ENCODE results near the gene BACE2. TPM values are rescaled to one million over a fixed set of nuclear protein-coding genes. Genes with fewer than 3 reads are reported as not detected.
"Not testable (repeated sequence)": the region's sequence is repeated elsewhere in the genome, so short reads cannot be mapped to it uniquely, and the experiment has no call there.

Gene BACE2
- total and polyA plus RNA-seq, 2 donors (not counting 1 experiment from before 2014, with no cell fraction given) = 19.5 to 31.5 TPM

GRCh38 chr21:41187537-41188025 lies 19.6 kb downstream of the BACE2 start:
- no peaks in the 10 kb centered on the region for H3K36me3 ChIP-seq (ENCODE audit: control insufficient read depth, insufficient read depth, low read length)
- no peak overlapping the region for H3K27ac ChIP-seq (ENCODE audit: insufficient read depth, low read length)
- no peaks in the 10 kb centered on the region for H3K4me1 ChIP-seq (ENCODE audit: control insufficient read depth, extremely low read depth, insufficient read depth, low read length)
- no peaks in the 10 kb centered on the region for H3K9me3 ChIP-seq (ENCODE audit: control insufficient read depth, insufficient read depth, low read depth, low read length)
- H4K20me1 ChIP-seq (ENCODE audit: control insufficient read depth, extremely low read depth, insufficient read depth, low read length) = no peaks in the 10 kb centered on the region
- TF ChIP-seq CTCF (conservative IDR thresholded peaks at IDR 0.05 in 1 of 2, IDR thresholded peaks at IDR 0.05 in 1 of 2; ENCODE audit: low read depth in 1 of 2, low read length in 2 of 2) (no peak), EZH2 (IDR thresholded peaks at IDR 0.05; ENCODE audit: low read length, missing control alignments) (no peak)
- H3K4me2 ChIP-seq (ENCODE audit: extremely low read depth, insufficient read depth, low read length) = no peak overlapping the region
- H3K4me3 ChIP-seq (replicated peaks in 1 of 4; ENCODE audit: control extremely low read depth in 1 of 4, insufficient read depth in 1 of 4, low read depth in 3 of 4, low read length in 4 of 4) = no peak overlapping the region
- DNase-seq (ENCODE audit: low read depth in 2 of 2) = peak in 1 of 2 donors; percentile 37
- H3K79me2 ChIP-seq (ENCODE audit: control insufficient read depth, insufficient read depth, low read length) = no peaks in the 10 kb centered on the region
- H3K9ac ChIP-seq (ENCODE audit: insufficient read depth, low read length) = no peak overlapping the region
- H2AFZ ChIP-seq (ENCODE audit: low read length) = no peak overlapping the region
- no peaks in the 10 kb centered on the region for H3K27me3 ChIP-seq (ENCODE audit: control insufficient read depth, insufficient read depth, low read length)

GRCh38 chr21:41188486-41189149 lies 20.7 kb downstream of the BACE2 start:
- no peaks in the 10 kb centered on the region for H4K20me1 ChIP-seq (ENCODE audit: control insufficient read depth, extremely low read depth, insufficient read depth, low read length)
- no peaks in the 10 kb centered on the region for H3K9me3 ChIP-seq (ENCODE audit: control insufficient read depth, insufficient read depth, low read depth, low read length)
- no peaks in the 10 kb centered on the region for H3K27me3 ChIP-seq (ENCODE audit: control insufficient read depth, insufficient read depth, low read length)
- no peak overlapping the region for H3K4me2 ChIP-seq (ENCODE audit: extremely low read depth, insufficient read depth, low read length)
- H3K36me3 ChIP-seq (ENCODE audit: control insufficient read depth, insufficient read depth, low read length) = no peaks in the 10 kb centered on the region
- no peak overlapping the region for H2AFZ ChIP-seq (ENCODE audit: low read length)
- H3K79me2 ChIP-seq (ENCODE audit: control insufficient read depth, insufficient read depth, low read length) = no peaks in the 10 kb centered on the region
- no peaks in the 10 kb centered on the region for H3K4me1 ChIP-seq (ENCODE audit: control insufficient read depth, extremely low read depth, insufficient read depth, low read length)
- no peak for DNase-seq (ENCODE audit: low read depth in 2 of 2)
- no peak overlapping the region for H3K4me3 ChIP-seq (replicated peaks in 1 of 4; ENCODE audit: control extremely low read depth in 1 of 4, insufficient read depth in 1 of 4, low read depth in 3 of 4, low read length in 4 of 4)
- no peak overlapping the region for H3K27ac ChIP-seq (ENCODE audit: insufficient read depth, low read length)
- TF ChIP-seq CTCF (conservative IDR thresholded peaks at IDR 0.05 in 1 of 2, IDR thresholded peaks at IDR 0.05 in 1 of 2; ENCODE audit: low read depth in 1 of 2, low read length in 2 of 2) = no peak
- H3K9ac ChIP-seq (ENCODE audit: insufficient read depth, low read length) = no peak overlapping the region

- Histone ChIP-seq H2AFZ (ENCODE audit: low read length) (no peak overlapping the region), H3K4me1 (ENCODE audit: control insufficient read depth, extremely low read depth, insufficient read depth, low read length) (no peaks in the 10 kb centered on the region), H3K4me2 (ENCODE audit: extremely low read depth, insufficient read depth, low read length) (no peak overlapping the region), H3K79me2 (ENCODE audit: control insufficient read depth, insufficient read depth, low read length) (no peaks in the 10 kb centered on the region), H3K9me3 (ENCODE audit: control insufficient read depth, insufficient read depth, low read depth, low read length) (no peaks in the 10 kb centered on the region), H4K20me1 (ENCODE audit: control insufficient read depth, extremely low read depth, insufficient read depth, low read length) (no peaks in the 10 kb centered on the region), H3K36me3 (ENCODE audit: control insufficient read depth, insufficient read depth, low read length) (no peaks in the 10 kb centered on the region), H3K9ac (ENCODE audit: insufficient read depth, low read length) (no peak overlapping the region), H3K27ac (ENCODE audit: insufficient read depth, low read length) (no peak overlapping the region), H3K4me3 (replicated peaks in 1 of 4; ENCODE audit: control extremely low read depth in 1 of 4, insufficient read depth in 1 of 4, low read depth in 3 of 4, low read length in 4 of 4) (no peak overlapping the region), H3K27me3 (ENCODE audit: control insufficient read depth, insufficient read depth, low read length) (no peaks in the 10 kb centered on the region)
- no peak for TF ChIP-seq CTCF (conservative IDR thresholded peaks at IDR 0.05 in 1 of 2, IDR thresholded peaks at IDR 0.05 in 1 of 2; ENCODE audit: low read depth in 1 of 2, low read length in 2 of 2)
- TF ChIP-seq EZH2 (IDR thresholded peaks at IDR 0.05; ENCODE audit: low read length, missing control alignments) = no peak
- no peak for DNase-seq (ENCODE audit: low read depth in 2 of 2)
Observed at GRCh38 chr21:41189150-41189745, 21.3 kb downstream of the BACE2 start.

- not testable (repeated sequence) for H3K4me1 ChIP-seq (ENCODE audit: control insufficient read depth, extremely low read depth, insufficient read depth, low read length); H3K27ac ChIP-seq (ENCODE audit: insufficient read depth, low read length); H3K9ac ChIP-seq (ENCODE audit: insufficient read depth, low read length); H3K27me3 ChIP-seq (ENCODE audit: control insufficient read depth, insufficient read depth, low read length); H2AFZ ChIP-seq (ENCODE audit: low read length); DNase-seq (ENCODE audit: low read depth in 2 of 2); H3K9me3 ChIP-seq (ENCODE audit: control insufficient read depth, insufficient read depth, low read depth, low read length); H3K36me3 ChIP-seq (ENCODE audit: control insufficient read depth, insufficient read depth, low read length); H3K4me2 ChIP-seq (ENCODE audit: extremely low read depth, insufficient read depth, low read length); H3K4me3 ChIP-seq (replicated peaks in 1 of 4; ENCODE audit: control extremely low read depth in 1 of 4, insufficient read depth in 1 of 4, low read depth in 3 of 4, low read length in 4 of 4); H3K79me2 ChIP-seq (ENCODE audit: control insufficient read depth, insufficient read depth, low read length); H4K20me1 ChIP-seq (ENCODE audit: control insufficient read depth, extremely low read depth, insufficient read depth, low read length)
Observed at GRCh38 chr21:41192552-41192951, 24.6 kb downstream of the BACE2 start.

All from fibroblast of lung (primary cell).